SKM-1 (cell line): ENCODE results near the gene SEMA3E.
"Not testable (repeated sequence)": the region's sequence is repeated elsewhere in the genome, so short reads cannot be mapped to it uniquely, and the experiment has no call there.

Experiments
- DNase-seq: peaks from one replicate; lab custom pipeline; 2025; ENCODE audit not compliant: unreplicated experiment; lab: John Stamatoyannopoulos, UW

The SEMA3E gene

DNA sequence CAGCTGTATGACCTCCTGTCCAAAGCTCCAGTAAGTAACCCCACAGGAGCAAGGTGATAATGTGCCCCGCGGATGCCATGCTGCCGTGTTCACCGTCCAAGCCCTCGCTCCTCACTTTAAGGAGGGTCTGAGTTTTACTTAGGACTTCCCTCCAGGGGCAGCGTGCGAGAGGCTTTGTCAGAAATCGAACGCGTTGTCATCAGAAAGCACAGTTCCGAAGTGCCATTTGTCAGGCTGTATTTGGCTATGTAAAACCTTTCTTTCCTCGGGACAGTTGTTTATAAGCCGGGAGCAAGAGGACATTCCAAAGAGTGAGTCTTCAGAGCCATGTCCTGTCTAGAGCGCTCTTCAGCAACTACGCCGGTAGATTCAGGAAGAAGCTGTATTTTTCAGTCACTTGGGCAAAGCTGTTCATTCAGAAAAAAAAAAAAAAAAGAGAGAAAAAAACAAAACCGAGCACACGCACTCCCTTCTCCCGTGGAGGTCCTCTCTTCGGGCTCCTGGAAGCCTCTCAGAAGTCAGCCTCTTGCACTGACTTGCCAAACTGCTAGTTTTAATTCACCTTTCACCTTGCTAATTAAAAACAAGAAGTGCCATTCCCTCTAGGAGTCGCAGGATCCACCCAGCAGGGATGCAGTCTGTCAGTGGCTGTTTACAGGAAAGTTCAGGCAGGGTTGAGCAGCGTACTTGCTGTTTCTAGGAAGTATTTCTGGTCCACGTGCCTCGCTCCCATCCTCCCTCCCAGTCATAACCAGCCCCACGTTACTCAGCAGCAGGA is at the start of gene SEMA3E:
Gene SEMA3E, minus strand, starts transcription at position 676 of the 778 bp plus-strand sequence.
- no peak for DNase-seq

- no peak for DNase-seq
These were observed 49.0 kb upstream of the SEMA3E start for GRCh38 chr7:83697804-83698530.

DNA sequence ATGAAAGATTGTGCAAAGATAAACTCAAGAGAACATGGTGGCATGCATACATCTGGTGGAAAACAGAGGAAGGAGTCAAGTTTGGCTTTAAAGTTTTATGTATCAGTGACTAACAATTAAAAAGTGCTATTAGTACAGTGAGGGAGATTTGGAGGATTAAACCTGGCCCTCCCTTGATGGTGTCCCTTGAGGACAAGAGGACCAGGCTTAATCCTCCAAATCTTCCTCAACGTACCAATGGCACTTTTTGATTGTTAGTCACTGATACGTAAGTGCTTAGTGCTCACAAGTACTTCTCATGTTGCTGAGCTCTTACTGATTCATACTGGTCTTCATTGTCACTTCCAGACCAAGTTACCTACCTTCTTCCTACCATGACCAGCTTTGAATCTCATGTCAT is 47.2 kb upstream of the SEMA3E start:
- DNase-seq = no peak

DNA sequence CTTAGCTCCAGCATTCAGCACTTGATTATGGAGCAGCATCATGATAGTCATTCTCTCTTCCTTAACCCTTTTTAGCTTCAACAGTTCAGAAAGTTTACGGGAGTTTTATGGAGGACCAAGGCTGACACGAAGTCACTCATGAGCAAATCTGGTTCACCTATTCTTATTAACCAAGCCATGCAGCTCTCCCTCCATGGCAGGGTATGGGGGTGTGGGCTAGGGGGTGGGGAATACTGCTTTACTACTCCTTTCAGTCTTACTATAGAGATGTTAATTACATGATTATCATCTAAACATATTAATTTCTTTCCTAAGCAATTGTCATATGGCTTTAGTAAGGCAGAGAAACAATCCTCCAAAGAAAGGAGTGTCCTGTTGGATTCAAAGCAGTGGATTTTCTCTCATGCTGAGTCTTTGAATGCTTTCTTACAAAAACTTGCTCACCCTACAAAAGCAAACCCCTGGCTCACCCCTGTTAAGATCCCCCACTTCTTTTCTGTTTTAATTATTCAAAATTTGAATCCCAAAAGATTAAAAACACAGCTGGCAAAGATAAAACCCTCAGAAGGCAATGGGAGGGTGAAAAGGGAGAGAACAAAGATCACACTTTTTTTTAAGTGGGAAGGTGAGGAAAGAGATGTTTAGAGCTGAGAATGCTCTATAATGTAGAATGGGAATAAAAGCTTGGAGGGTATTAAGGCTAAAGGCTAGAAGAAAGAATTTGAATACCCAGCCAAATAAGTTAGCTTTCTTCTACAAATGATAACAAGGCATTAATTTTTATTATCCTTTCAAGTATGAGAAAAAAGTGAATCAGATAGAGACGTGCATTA is 46.4 kb upstream of the SEMA3E start:
- no peak for DNase-seq

- DNase-seq = no peak
These were observed 44.3 kb upstream of the SEMA3E start for GRCh38 chr7:83693256-83693655.

GRCh38 chr7:83691095-83691494 is 42.2 kb upstream of the SEMA3E start:
- no peak for DNase-seq

GRCh38 chr7:83689855-83690254 is 40.9 kb upstream of the SEMA3E start:
- DNase-seq = no peak

DNA sequence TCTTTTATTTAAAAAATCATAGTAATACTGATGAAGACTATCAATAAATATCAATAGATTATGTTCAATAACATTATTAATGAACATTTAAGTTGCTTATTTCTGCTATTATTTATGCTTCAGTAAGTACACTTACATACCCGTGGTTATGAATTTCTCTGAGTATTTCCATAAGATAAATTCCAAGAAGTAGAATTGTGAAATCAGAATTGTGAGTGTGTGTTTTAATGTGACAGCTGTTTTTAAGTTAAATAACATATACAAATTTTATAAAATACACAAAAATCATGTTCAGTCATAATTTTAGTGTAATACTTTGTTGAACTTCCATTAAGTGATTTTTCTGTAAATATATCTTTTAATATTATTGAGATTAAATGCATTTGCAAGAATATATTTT is 37.5 kb upstream of the SEMA3E start:
- no peak for DNase-seq

- no peak for DNase-seq
These were observed 36.0 kb upstream of the SEMA3E start for GRCh38 chr7:83684928-83685327.

DNA sequence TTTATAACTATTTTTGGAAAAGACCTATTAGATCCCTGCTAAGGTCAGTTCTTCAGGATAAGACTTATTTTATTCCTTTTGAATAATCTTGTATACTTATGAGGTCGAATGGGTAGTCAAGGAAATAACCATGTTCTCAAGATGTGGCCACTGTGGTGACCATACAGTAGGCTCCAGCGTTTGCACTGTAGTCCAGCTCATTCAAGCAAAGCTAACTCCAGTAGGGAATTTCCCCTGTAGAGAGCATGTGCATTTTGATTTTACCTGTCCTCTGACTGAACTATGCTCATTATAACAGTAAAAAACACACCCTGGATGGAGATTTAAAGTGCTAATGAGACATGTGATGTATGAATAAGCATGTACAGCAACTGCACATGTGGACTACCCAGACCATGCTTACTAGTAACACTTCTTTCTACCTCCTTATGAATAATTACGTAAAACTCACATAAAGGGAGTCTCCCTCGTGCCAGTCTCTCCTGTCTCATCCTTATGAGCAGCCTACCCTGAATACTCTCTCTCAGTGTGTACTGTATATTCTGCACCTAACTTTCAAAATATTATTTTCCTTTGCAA is 32.4 kb upstream of the SEMA3E start:
- DNase-seq = no peak

GRCh38 chr7:83677180-83677866 is 28.4 kb upstream of the SEMA3E start:
- no peak for DNase-seq

DNA sequence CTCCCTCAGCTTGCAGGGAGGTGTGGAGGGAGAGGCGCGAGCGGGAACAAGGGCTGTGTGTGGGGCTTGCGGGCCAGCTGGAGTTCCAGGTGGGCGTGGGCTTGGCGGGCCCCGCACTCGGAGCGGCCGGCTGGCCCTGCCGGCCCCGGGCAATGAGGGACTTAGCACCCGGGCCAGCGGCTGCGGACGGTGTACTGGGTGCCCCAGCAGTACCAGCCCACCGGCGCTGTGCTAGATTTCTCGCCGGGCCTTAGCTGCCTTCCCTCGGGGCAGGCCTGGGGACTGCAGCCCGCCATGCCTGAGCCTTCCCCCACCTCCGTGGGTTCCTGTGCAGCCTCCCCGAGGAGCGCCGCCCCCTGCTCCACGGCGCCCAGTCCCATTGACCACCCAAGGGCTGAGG is 24.4 kb upstream of the SEMA3E start:
- DNase-seq = not testable (repeated sequence)

DNA sequence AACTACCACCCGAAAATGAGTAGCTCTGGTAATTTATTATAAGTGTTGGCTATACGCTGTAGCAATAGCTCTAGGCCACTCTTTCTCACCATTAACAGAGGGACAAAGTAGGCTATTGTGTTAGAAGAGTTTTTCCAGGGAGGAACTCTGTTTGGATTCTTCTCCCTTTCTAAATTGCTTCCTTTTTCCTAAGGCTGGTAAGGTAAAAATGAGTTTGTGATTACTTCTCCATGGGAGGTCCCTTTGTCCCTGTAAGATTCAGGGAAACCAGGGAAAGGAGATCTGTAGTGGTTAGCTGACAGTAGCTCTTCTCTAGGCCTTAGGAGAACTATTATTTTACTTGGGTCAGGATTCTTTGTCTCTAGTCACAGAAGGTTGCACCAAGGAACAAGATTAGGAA is 23.2 kb upstream of the SEMA3E start:
- no peak for DNase-seq

DNA sequence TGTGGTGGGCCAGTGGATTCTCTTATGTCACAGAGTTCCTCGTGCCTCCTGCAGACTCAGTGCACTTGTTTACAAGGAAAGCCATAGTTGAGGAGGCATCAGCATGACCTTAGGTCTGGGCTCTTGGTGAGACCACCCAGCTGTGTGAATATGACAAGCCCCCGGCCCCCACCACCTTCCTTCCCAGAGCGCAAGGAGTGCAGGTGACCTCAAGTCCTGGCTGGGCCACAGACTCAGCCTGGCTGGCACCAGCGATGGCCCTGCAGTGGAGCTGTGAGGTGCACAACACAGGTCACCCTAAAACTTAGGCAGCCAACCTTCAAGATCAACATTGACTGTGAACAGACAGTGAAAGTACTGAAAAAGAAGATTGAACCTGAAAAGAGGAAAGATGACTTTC is 14.2 kb upstream of the SEMA3E start:
- no peak for DNase-seq

GRCh38 chr7:83658126-83658525 is 9.2 kb upstream of the SEMA3E start:
- no peak for DNase-seq

DNA sequence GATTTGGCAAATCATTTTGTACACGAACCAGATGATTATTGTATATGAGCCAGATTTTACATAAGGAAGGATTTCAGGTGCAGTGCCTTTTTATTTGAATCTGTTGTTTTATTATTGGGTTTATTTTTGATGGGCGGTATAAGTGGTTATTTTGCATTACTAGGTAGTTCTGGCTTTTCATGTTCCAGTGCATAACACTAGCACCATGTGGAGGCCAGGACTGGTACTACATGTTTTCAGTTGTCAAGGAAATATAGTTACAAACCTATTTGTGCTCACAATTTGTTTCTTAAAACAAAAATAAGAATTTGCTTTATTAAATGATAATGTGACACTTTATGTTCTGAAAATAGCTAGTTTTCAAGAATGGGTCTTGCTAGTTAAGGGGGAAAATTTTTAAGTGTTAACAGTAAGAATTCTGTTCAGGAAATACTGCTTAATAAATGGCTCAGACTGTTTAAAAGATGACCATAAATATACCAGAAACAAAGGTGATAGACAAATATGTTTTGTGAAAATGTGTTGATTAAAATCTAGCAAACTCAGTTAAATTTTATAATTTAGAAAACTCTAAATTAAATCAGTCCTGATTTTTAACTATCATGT is 7.1 kb upstream of the SEMA3E start:
- peak; percentile 22 for DNase-seq

DNA sequence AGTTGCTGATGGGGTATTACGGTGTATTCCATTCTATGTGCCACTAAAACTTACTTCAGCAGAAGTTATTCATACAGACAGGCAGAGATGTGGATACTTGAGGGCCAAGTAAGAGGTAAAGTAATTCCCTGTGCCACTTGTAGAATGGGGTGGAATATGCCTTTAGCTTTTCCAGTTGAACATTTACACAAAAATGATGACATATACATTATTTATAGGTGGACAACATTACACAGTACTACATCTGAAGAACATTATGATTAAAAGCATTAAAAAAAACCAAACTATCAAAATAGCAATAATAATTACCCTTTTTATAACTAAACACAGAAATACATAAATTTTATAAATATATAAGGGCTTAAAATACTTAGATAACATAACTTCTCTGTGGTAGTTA is 3.5 kb upstream of the SEMA3E start:
- DNase-seq = no peak

- DNase-seq = no peak
These were observed 762 bp upstream of the SEMA3E start for GRCh38 chr7:83649701-83650100.

GRCh38 chr7:83646027-83646426 is 2.9 kb downstream of the SEMA3E start:
- no peak for DNase-seq

GRCh38 chr7:83643739-83644138 is 5.2 kb downstream of the SEMA3E start:
- DNase-seq = no peak
